Measurements from ENCODE around the gene SLIT3.

The SLIT3 gene

DNA sequence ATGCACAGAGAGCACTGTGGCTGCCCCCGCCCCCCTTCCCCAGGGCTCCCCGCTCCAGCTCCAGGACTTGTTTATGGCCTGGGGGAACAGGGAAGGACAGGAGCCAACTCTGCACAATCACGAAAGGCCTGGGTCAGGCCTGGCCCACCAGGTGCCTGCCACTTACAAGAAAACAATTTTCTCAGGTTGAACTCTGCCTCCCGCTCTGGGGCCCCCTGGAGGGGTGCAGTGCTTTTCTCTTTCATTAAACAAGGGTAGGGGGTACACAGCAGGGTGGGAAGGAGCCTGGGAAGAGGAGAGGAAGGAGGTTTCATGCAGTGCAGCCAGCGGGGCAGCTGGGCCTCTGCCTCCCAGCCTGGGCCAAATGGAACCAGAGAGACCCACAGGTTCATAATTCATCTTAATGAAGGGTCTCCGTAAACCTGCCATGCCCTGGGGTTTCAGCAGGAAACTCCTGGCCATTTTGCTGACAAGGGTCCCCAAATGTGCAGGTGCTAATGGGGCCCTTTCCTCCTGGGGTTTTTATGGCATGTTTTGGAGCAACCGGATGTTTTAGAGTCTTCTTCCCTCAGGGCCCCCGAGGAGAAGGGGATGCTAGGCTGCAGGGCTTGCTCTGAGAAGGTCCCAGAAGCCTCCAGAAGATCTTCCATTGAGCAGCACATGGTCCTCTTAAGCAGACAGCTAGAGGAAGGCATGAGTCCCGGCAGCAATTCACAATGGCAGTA lies 219.8 kb downstream of the SLIT3 start:
- H3K36me3 ChIP-seq (ENCODE audit: control insufficient read depth, insufficient read depth, low read length): no peaks in the 10 kb centered on the region
- H3K9ac ChIP-seq (ENCODE audit: low read length): no peak overlapping the region
- no peak overlapping the region for H3K4me3 ChIP-seq (ENCODE audit: low read depth, low read length)
- H3K27me3 ChIP-seq (ENCODE audit: control insufficient read depth, insufficient read depth, low read length): no peaks in the 10 kb centered on the region
- H3K27ac ChIP-seq (ENCODE audit: low read depth, low read length): peak overlapping the region; percentile 20; the same call in 1 of the 2 replicates
- H3K9me3 ChIP-seq (ENCODE audit: control insufficient read depth, insufficient read depth, low read depth, low read length): no peaks in the 10 kb centered on the region
- H3K4me1 ChIP-seq (ENCODE audit: control insufficient read depth, insufficient read depth, low read length): peaks cover 44% of the 10 kb centered on the region

DNA sequence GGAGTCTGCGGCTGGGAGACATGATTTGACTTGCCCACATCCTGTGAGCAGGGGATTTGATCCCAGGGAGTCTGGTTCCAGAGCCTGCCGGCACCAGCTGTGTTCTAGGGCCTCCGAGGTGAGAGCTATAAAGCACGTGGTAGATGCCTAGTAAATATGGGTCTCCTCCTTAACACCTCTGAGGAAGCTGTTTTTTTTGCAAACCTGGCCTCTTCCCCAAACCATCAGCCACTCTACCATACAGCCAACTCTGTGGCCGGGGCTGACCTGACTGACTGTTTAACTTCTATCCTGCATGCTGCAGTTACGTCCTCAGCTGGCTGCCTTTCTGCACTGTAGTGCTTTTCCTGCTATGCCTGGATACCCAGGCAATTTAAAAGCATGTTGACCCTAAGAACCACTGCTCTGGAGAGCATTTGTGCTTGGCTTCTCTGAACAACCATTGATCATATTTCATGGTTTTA lies 220.5 kb downstream of the SLIT3 start:
- Histone ChIP-seq H3K4me1 (ENCODE audit: control insufficient read depth, insufficient read depth, low read length) (peaks cover 37% of the 10 kb centered on the region), H3K36me3 (ENCODE audit: control insufficient read depth, insufficient read depth, low read length) (no peaks in the 10 kb centered on the region), H3K9ac (ENCODE audit: low read length) (no peak overlapping the region), H3K9me3 (ENCODE audit: control insufficient read depth, insufficient read depth, low read depth, low read length) (no peaks in the 10 kb centered on the region), H3K27me3 (ENCODE audit: control insufficient read depth, insufficient read depth, low read length) (no peaks in the 10 kb centered on the region), H3K4me3 (ENCODE audit: low read depth, low read length) (no peak overlapping the region), H3K27ac (ENCODE audit: low read depth, low read length) (peak overlapping the region; percentile 20; the same call in 1 of the 2 replicates)

DNA sequence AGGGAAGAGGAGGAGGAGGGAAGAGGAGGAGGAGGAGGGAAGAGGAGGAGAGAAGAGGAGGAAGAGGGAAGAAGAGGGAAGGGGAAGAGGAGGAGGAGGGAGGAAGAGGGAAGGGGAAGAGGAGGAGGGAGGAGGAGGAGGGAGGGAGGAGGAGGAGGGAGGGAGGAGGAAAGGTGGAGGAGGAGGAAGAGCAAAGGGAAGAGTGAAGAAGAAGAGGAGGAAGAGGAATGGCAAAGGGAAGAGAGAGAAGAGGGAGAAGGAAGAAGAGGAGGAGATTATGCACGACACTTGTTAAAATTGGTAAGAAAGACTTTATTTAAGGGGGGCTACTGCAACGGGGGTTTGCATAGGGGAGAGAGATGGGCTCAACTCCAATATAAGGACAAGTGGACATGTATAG lies 221.2 kb downstream of the SLIT3 start:
- Histone ChIP-seq H3K4me1 (ENCODE audit: control insufficient read depth, insufficient read depth, low read length) (peaks cover 32% of the 10 kb centered on the region), H3K27me3 (ENCODE audit: control insufficient read depth, insufficient read depth, low read length) (no peaks in the 10 kb centered on the region), H3K4me3 (ENCODE audit: low read depth, low read length) (no peak overlapping the region), H3K9me3 (ENCODE audit: control insufficient read depth, insufficient read depth, low read depth, low read length) (no peaks in the 10 kb centered on the region), H3K9ac (ENCODE audit: low read length) (no peak overlapping the region), H3K27ac (ENCODE audit: low read depth, low read length) (no peak overlapping the region), H3K36me3 (ENCODE audit: control insufficient read depth, insufficient read depth, low read length) (no peaks in the 10 kb centered on the region)

DNA sequence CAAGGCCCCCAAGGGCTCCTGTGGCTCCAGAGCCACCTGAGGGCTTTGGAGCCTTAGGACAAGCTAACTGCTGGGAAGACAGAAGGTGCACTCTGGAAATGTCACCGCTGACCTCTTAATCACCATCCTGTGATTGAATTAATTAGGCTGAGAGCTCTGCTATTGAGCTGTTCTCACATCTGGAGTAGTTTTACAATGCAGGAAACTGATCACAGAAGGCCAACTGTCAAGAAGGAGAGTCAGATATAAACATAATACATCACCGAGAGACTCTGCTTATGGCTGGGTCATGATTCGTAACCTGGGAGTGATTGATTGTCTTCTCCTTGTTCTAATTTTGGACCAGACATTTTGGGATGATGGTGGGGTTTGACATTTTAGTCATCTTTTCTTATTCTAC lies 226.1 kb downstream of the SLIT3 start:
- H3K36me3 ChIP-seq (ENCODE audit: control insufficient read depth, insufficient read depth, low read length): no peaks in the 10 kb centered on the region
- no peaks in the 10 kb centered on the region for H3K9me3 ChIP-seq (ENCODE audit: control insufficient read depth, insufficient read depth, low read depth, low read length)
- H3K27me3 ChIP-seq (ENCODE audit: control insufficient read depth, insufficient read depth, low read length): no peaks in the 10 kb centered on the region
- no peaks in the 10 kb centered on the region; the same call in 1 of the 2 replicates for H3K4me1 ChIP-seq (ENCODE audit: control insufficient read depth, insufficient read depth, low read length)
- H3K27ac ChIP-seq (ENCODE audit: low read depth, low read length): no peak overlapping the region
- H3K4me3 ChIP-seq (ENCODE audit: low read depth, low read length): no peak overlapping the region
- no peak overlapping the region for H3K9ac ChIP-seq (ENCODE audit: low read length)

DNA sequence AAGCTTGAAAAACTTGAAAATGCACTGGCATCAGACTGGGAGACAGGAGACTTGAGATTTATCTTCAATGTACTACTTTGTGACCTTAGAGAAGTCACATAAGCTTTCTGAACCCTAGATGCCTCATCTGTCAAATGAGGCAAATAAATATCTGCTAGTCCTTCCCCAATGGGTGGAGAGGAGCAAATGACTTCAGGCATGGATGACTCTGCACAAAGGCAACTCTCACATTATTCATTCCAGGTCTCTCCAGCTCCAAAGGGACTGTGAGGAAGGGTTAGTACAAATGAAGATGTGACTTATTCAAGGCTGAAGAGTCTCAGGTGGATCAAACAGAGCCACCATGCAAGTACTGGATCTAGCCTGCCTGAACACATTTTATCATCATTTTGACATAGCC lies 228.7 kb downstream of the SLIT3 start:
- Histone ChIP-seq H3K9ac (ENCODE audit: low read length) (no peak overlapping the region), H3K27me3 (ENCODE audit: control insufficient read depth, insufficient read depth, low read length) (no peaks in the 10 kb centered on the region), H3K4me1 (ENCODE audit: control insufficient read depth, insufficient read depth, low read length) (peaks cover 4% of the 10 kb centered on the region; the same call in 1 of the 2 replicates), H3K27ac (ENCODE audit: low read depth, low read length) (no peak overlapping the region), H3K4me3 (ENCODE audit: low read depth, low read length) (no peak overlapping the region), H3K36me3 (ENCODE audit: control insufficient read depth, insufficient read depth, low read length) (no peaks in the 10 kb centered on the region), H3K9me3 (ENCODE audit: control insufficient read depth, insufficient read depth, low read depth, low read length) (no peaks in the 10 kb centered on the region)

DNA sequence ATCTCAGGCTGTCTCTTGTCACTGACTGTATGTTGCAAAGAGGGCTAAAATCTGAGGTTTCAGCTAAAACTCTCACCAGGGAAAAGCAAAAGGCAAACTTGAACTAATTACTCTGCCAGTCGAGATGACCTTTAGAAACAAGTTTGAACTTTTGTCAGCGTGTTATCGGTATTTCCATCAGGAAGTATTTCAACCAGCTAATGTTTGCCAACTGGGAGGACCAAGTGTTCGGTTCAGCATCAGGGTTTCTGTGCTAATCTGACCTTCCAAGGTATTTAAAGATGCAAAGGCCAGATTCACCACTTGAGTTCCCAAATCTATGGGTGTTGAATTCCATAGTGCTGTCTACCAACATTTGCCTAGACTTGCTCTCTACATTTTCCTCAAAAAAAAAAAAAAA lies 230.5 kb downstream of the SLIT3 start:
- no peaks in the 10 kb centered on the region for H3K9me3 ChIP-seq (ENCODE audit: control insufficient read depth, insufficient read depth, low read depth, low read length)

DNA sequence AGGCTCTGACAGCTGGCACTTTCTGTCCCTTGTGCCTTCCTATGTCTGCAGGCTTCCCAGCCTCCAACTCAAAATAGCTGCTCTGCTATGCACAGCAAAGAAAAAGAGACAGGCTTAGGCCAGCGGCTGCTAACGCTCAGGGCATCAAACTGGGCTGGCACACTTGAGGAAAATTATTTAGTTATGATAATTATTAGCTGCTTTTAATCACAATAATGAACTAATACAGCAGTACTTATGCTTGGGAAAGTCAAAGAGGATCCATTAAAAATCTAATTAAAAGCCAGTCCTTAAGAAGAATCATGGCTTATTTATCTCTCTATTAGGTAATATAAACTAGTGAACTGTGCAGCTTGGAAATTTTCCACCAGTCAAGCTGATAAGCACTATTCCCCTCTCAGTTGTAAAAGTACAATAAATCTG lies 233.2 kb downstream of the SLIT3 start:
- no peak overlapping the region for H3K27ac ChIP-seq (ENCODE audit: low read depth, low read length)
- H3K4me1 ChIP-seq (ENCODE audit: control insufficient read depth, insufficient read depth, low read length): peaks cover 40% of the 10 kb centered on the region
- H3K9me3 ChIP-seq (ENCODE audit: control insufficient read depth, insufficient read depth, low read depth, low read length): no peaks in the 10 kb centered on the region
- no peak overlapping the region for H3K4me3 ChIP-seq (ENCODE audit: low read depth, low read length)
- H3K9ac ChIP-seq (ENCODE audit: low read length): no peak overlapping the region
- no peaks in the 10 kb centered on the region for H3K27me3 ChIP-seq (ENCODE audit: control insufficient read depth, insufficient read depth, low read length)
- H3K36me3 ChIP-seq (ENCODE audit: control insufficient read depth, insufficient read depth, low read length): no peaks in the 10 kb centered on the region

More for the DNA sequence above, 230.5 kb downstream of the SLIT3 start:
- no peak overlapping the region for H3K9ac ChIP-seq (ENCODE audit: low read length)
- H3K36me3 ChIP-seq (ENCODE audit: control insufficient read depth, insufficient read depth, low read length): no peaks in the 10 kb centered on the region
- H3K4me1 ChIP-seq (ENCODE audit: control insufficient read depth, insufficient read depth, low read length): peaks cover 17% of the 10 kb centered on the region
- H3K27me3 ChIP-seq (ENCODE audit: control insufficient read depth, insufficient read depth, low read length): no peaks in the 10 kb centered on the region
- H3K27ac ChIP-seq (ENCODE audit: low read depth, low read length): no peak overlapping the region
- no peak overlapping the region for H3K4me3 ChIP-seq (ENCODE audit: low read depth, low read length)

DNA sequence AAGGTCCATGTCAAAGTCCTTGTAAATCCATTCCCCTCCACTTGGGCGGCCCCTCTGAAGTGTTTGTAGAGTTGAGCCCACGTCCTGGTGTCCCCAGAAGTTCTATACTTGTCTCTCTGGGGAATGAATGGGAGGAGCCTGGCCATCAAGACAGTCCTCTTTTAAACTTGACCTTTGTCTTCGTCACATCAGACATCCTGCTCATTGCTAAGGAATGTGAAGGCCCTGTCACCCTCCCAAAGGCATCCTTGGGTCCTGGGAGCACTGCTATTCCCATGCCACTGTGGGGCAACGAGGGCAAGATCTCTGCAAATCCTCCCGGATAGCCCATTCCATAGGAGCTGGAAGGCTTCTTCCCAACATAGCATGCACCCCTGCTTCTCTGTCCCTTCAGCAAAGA lies 235.5 kb downstream of the SLIT3 start:
- no peak overlapping the region for H3K9ac ChIP-seq (ENCODE audit: low read length)
- peaks cover 41% of the 10 kb centered on the region for H3K4me1 ChIP-seq (ENCODE audit: control insufficient read depth, insufficient read depth, low read length)
- no peak overlapping the region for H3K27ac ChIP-seq (ENCODE audit: low read depth, low read length)
- H3K4me3 ChIP-seq (ENCODE audit: low read depth, low read length): no peak overlapping the region
- no peaks in the 10 kb centered on the region for H3K36me3 ChIP-seq (ENCODE audit: control insufficient read depth, insufficient read depth, low read length)
- no peaks in the 10 kb centered on the region for H3K9me3 ChIP-seq (ENCODE audit: control insufficient read depth, insufficient read depth, low read depth, low read length)
- H3K27me3 ChIP-seq (ENCODE audit: control insufficient read depth, insufficient read depth, low read length): no peaks in the 10 kb centered on the region

DNA sequence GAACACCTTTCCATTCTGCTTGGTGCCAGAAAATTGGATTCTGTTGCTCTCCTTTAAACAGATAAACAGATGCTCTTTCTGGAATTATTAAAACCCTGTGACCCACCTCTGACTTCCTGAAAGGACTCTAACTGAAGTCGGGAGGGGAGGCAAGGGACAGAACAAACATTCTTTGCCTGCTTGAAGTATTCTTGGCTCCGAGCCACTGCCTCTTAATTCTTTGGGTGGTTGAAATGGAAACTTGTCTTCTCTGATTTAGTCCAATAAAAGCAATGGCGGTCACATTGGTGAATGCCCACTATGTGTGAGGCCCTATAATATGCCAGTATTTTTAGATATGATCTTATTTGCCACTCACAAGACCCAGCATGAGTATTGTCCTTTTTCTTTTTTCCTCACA lies 236.8 kb downstream of the SLIT3 start:
- Histone ChIP-seq H3K27me3 (ENCODE audit: control insufficient read depth, insufficient read depth, low read length) (no peaks in the 10 kb centered on the region), H3K9ac (ENCODE audit: low read length) (no peak overlapping the region), H3K4me1 (ENCODE audit: control insufficient read depth, insufficient read depth, low read length) (peaks cover 41% of the 10 kb centered on the region), H3K27ac (ENCODE audit: low read depth, low read length) (no peak overlapping the region), H3K9me3 (ENCODE audit: control insufficient read depth, insufficient read depth, low read depth, low read length) (no peaks in the 10 kb centered on the region), H3K36me3 (ENCODE audit: control insufficient read depth, insufficient read depth, low read length) (no peaks in the 10 kb centered on the region), H3K4me3 (ENCODE audit: low read depth, low read length) (no peak overlapping the region)

DNA sequence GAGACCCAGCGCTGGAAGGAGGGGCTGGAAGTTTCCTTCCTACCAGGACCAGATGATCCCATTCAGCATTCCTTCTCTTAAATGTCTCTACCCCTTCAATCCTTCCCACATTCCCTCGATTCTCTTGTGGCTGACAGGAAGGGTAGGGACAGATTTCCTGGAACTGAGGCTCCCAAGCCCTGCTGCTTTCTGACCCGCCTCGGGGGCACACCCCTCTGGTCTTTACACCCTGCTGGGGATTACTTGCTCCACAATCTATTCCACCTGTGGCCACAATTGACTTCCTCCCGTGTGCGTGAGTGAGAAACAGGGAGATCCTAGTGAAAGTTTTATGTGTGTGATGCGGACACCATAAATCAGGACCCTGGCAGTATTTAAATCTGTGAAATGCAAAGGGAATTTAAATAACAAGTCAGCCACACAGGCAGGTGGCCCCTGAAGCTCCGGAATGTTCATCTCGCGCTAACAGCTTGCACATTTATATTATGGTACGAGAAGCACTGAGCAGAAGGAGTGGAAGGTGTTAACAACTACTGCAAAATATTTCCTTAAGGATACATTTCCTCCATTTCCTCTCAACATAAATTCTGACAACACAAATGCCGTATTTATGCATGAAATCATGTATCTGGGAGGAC lies 237.5 kb downstream of the SLIT3 start:
- H3K27ac ChIP-seq (ENCODE audit: low read depth, low read length): no peak overlapping the region
- no peak overlapping the region for H3K9ac ChIP-seq (ENCODE audit: low read length)
- peaks cover 41% of the 10 kb centered on the region for H3K4me1 ChIP-seq (ENCODE audit: control insufficient read depth, insufficient read depth, low read length)
- peak overlapping the region; percentile 11; the same call in 1 of the 2 replicates for H3K4me3 ChIP-seq (ENCODE audit: low read depth, low read length)
- no peaks in the 10 kb centered on the region for H3K27me3 ChIP-seq (ENCODE audit: control insufficient read depth, insufficient read depth, low read length)
- no peaks in the 10 kb centered on the region for H3K36me3 ChIP-seq (ENCODE audit: control insufficient read depth, insufficient read depth, low read length)
- no peaks in the 10 kb centered on the region for H3K9me3 ChIP-seq (ENCODE audit: control insufficient read depth, insufficient read depth, low read depth, low read length)

DNA sequence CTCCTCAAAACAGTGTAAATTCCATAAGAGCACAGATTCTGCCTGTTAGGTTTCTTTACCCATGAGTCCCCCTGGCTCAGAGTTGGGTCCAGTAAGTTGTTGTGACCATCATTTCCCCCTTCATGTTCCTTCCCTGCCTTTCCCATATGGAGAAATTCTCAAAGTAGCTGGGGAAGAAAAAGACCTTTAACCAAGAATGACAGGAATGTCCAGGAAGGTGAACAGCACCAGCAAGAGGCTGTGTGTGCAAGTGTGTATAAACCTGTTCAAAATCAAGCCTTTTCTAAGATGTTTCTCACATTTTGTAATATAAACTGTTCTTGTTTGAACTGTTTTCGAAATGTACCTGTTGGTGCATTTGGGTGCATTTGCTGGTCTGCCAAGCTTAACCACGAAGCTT lies 238.2 kb downstream of the SLIT3 start:
- H3K4me1 ChIP-seq (ENCODE audit: control insufficient read depth, insufficient read depth, low read length): peaks cover 41% of the 10 kb centered on the region

More for the DNA sequence above, 238.2 kb downstream of the SLIT3 start:
- no peaks in the 10 kb centered on the region for H3K9me3 ChIP-seq (ENCODE audit: control insufficient read depth, insufficient read depth, low read depth, low read length)
- no peak overlapping the region for H3K4me3 ChIP-seq (ENCODE audit: low read depth, low read length)
- no peak overlapping the region for H3K27ac ChIP-seq (ENCODE audit: low read depth, low read length)
- H3K27me3 ChIP-seq (ENCODE audit: control insufficient read depth, insufficient read depth, low read length): no peaks in the 10 kb centered on the region
- no peak overlapping the region for H3K9ac ChIP-seq (ENCODE audit: low read length)
- H3K36me3 ChIP-seq (ENCODE audit: control insufficient read depth, insufficient read depth, low read length): no peaks in the 10 kb centered on the region

All from HUES6 (cell line).